GM23338 (cell line): ENCODE data around the gene SLC7A14. TPM values are rescaled to one million over a fixed set of nuclear protein-coding genes. Genes with fewer than 3 reads are reported as not detected.

Source experiments
- CREB1 ChIP-seq: fragments of 250-450 bp; sonication (Bioruptor Pico); IDR thresholded peaks from 2 replicates; pipeline ENCODE4 v1.5.0; 2020; ENCODE audit warnings: low read depth, mild to moderate bottlenecking, moderate library complexity
- EZH2 ChIP-seq: fragments of 200-600 bp; sonication (generic); IDR thresholded peaks from one replicate; pipeline ENCODE4 v1.8.0; 2017; ENCODE audit warnings: antibody characterized with exemption, mild to moderate bottlenecking, low read depth; ENCODE audit not compliant: unreplicated experiment
- EZH2phosphoT487 ChIP-seq: fragments of 200-600 bp; sonication (generic); IDR thresholded peaks from one replicate; pipeline ENCODE4 v1.8.1; 2018; ENCODE audit warnings: antibody characterized with exemption; ENCODE audit not compliant: unreplicated experiment
- JUNB ChIP-seq: IDR thresholded peaks from one replicate; pipeline ENCODE4 v1.6.1; 2016; ENCODE audit warnings: antibody characterized with exemption; ENCODE audit not compliant: unreplicated experiment
- STAT1 ChIP-seq: IDR thresholded peaks from one replicate; pipeline ENCODE4 v1.6.1; 2016; ENCODE audit warnings: antibody characterized with exemption; ENCODE audit not compliant: unreplicated experiment
- ZNF331 ChIP-seq: fragments of 250-450 bp; sonication (Bioruptor Pico); IDR thresholded peaks from 2 replicates; pipeline ENCODE4 v1.5.0; 2020; ENCODE audit warnings: low read depth, mild to moderate bottlenecking, moderate library complexity
- polyA plus RNA-seq: library from polyadenylated mRNA; unstranded; fragments of >200 nt; fragmentation: Nextera tagmentation; extraction: Ambion mirVana; gene quantifications from 2 replicates; pipeline ENCODE4 v1.2.1, GENCODE V29; 2016
- total RNA-seq: library from RNA; depleted of rRNA; stranded (reverse); fragments of >200 nt; shearing (Covaris generic); gene quantifications from 2 replicates; pipeline ENCODE4 v1.2.3, GENCODE V29; 2014
- TF ChIP-seq, protein P1 (sequence below): fragments of 250-450 bp; sonication (Bioruptor Pico); IDR thresholded peaks from 2 replicates; pipeline ENCODE4 v1.5.0; 2020; ENCODE audit warnings: mild to moderate bottlenecking, moderate library complexity
- TF ChIP-seq, protein P2 (sequence below): IDR thresholded peaks from one replicate; pipeline ENCODE4 v1.6.1; 2018; ENCODE audit warnings: antibody characterized with exemption; ENCODE audit not compliant: unreplicated experiment

SLC7A14 gene
- total and polyA plus RNA-seq, 2 experiments from 2014 or later, result 0.49 to 0.82 TPM

DNA sequence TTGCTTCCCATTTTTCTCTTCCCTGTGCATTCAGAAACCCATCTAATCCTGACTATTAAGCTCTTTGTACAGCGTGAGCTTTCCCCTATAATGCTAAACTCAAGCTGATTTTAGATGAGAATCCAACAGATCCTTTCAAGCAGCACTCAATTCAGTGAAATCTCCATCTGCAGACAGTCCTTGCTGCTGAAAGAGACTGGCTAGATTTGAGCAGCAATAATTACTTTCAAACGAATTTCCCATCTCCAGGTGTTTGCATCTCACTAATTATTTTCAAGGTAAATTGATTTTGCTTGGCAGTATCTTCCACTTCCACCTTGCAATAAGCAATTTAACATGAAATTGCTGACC, 49.5 kb upstream of the SLC7A14 start (continued):
- TF ChIP-seq, protein P1, sequence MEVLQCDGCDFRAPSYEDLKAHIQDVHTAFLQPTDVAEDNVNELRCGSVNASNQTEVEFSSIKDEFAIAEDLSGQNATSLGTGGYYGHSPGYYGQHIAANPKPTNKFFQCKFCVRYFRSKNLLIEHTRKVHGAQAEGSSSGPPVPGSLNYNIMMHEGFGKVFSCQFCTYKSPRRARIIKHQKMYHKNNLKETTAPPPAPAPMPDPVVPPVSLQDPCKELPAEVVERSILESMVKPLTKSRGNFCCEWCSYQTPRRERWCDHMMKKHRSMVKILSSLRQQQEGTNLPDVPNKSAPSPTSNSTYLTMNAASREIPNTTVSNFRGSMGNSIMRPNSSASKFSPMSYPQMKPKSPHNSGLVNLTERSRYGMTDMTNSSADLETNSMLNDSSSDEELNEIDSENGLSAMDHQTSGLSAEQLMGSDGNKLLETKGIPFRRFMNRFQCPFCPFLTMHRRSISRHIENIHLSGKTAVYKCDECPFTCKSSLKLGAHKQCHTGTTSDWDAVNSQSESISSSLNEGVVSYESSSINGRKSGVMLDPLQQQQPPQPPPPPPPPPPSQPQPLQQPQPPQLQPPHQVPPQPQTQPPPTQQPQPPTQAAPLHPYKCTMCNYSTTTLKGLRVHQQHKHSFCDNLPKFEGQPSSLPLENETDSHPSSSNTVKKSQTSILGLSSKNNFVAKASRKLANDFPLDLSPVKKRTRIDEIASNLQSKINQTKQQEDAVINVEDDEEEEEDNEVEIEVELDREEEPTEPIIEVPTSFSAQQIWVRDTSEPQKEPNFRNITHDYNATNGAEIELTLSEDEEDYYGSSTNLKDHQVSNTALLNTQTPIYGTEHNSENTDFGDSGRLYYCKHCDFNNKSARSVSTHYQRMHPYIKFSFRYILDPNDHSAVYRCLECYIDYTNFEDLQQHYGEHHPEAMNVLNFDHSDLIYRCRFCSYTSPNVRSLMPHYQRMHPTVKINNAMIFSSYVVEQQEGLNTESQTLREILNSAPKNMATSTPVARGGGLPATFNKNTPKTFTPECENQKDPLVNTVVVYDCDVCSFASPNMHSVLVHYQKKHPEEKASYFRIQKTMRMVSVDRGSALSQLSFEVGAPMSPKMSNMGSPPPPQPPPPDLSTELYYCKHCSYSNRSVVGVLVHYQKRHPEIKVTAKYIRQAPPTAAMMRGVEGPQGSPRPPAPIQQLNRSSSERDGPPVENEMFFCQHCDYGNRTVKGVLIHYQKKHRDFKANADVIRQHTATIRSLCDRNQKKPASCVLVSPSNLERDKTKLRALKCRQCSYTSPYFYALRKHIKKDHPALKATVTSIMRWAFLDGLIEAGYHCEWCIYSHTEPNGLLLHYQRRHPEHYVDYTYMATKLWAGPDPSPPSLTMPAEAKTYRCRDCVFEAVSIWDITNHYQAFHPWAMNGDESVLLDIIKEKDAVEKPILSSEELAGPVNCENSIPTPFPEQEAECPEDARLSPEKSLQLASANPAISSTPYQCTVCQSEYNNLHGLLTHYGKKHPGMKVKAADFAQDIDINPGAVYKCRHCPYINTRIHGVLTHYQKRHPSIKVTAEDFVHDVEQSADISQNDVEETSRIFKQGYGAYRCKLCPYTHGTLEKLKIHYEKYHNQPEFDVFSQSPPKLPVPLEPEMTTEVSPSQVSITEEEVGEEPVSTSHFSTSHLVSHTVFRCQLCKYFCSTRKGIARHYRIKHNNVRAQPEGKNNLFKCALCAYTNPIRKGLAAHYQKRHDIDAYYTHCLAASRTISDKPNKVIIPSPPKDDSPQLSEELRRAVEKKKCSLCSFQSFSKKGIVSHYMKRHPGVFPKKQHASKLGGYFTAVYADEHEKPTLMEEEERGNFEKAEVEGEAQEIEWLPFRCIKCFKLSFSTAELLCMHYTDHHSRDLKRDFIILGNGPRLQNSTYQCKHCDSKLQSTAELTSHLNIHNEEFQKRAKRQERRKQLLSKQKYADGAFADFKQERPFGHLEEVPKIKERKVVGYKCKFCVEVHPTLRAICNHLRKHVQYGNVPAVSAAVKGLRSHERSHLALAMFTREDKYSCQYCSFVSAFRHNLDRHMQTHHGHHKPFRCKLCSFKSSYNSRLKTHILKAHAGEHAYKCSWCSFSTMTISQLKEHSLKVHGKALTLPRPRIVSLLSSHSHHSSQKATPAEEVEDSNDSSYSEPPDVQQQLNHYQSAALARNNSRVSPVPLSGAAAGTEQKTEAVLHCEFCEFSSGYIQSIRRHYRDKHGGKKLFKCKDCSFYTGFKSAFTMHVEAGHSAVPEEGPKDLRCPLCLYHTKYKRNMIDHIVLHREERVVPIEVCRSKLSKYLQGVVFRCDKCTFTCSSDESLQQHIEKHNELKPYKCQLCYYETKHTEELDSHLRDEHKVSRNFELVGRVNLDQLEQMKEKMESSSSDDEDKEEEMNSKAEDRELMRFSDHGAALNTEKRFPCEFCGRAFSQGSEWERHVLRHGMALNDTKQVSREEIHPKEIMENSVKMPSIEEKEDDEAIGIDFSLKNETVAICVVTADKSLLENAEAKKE, result no peak
- TF ChIP-seq, protein P2, sequence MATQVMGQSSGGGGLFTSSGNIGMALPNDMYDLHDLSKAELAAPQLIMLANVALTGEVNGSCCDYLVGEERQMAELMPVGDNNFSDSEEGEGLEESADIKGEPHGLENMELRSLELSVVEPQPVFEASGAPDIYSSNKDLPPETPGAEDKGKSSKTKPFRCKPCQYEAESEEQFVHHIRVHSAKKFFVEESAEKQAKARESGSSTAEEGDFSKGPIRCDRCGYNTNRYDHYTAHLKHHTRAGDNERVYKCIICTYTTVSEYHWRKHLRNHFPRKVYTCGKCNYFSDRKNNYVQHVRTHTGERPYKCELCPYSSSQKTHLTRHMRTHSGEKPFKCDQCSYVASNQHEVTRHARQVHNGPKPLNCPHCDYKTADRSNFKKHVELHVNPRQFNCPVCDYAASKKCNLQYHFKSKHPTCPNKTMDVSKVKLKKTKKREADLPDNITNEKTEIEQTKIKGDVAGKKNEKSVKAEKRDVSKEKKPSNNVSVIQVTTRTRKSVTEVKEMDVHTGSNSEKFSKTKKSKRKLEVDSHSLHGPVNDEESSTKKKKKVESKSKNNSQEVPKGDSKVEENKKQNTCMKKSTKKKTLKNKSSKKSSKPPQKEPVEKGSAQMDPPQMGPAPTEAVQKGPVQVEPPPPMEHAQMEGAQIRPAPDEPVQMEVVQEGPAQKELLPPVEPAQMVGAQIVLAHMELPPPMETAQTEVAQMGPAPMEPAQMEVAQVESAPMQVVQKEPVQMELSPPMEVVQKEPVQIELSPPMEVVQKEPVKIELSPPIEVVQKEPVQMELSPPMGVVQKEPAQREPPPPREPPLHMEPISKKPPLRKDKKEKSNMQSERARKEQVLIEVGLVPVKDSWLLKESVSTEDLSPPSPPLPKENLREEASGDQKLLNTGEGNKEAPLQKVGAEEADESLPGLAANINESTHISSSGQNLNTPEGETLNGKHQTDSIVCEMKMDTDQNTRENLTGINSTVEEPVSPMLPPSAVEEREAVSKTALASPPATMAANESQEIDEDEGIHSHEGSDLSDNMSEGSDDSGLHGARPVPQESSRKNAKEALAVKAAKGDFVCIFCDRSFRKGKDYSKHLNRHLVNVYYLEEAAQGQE, result no peak
- TF ChIP-seq CREB1 (CRISPR knock-in tag) (no peak), EZH2phosphoT487 (no peak), STAT1 (no peak), JUNB (no peak), ZNF331 (CRISPR knock-in tag) (no peak), EZH2 (no peak)
